ENCODE results near the gene INPP4A. TPM values are rescaled to one million over a fixed set of nuclear protein-coding genes. Genes with fewer than 3 reads are reported as not detected.

The INPP4A gene
- total RNA-seq, 1 donor from 2014 or later: 32.4 TPM

- no peak for DNase-seq (ENCODE audit: low read depth, low spot score)
- H3K4me3 Mint-ChIP-seq: no peak overlapping the region
- no peaks in the 10 kb centered on the region for H3K9me3 Mint-ChIP-seq
These were observed 117.4 kb downstream of the INPP4A start for GRCh38 chr2:98561902-98562695.

GRCh38 chr2:98563394-98563793 is 118.7 kb downstream of the INPP4A start:
- Mint-ChIP-seq H3K27ac (ENCODE audit: unreplicated experiment) (no peak overlapping the region), H3K36me3 (ENCODE audit: low read depth) (peaks cover 7% of the 10 kb centered on the region), H3K27me3 (ENCODE audit: low read depth) (no peaks in the 10 kb centered on the region), H3K9me3 (no peaks in the 10 kb centered on the region), H3K4me1 (no peaks in the 10 kb centered on the region), H3K4me3 (no peak overlapping the region)
- TF ChIP-seq CTCF (conservative IDR thresholded peaks at IDR 0.05): no peak
- no peak for DNase-seq (ENCODE audit: low read depth, low spot score)

More at GRCh38 chr2:98561902-98562695, 117.4 kb downstream of the INPP4A start:
- Mint-ChIP-seq H3K27me3 (ENCODE audit: low read depth) (no peaks in the 10 kb centered on the region), H3K36me3 (ENCODE audit: low read depth) (peaks cover 6% of the 10 kb centered on the region), H3K27ac (ENCODE audit: unreplicated experiment) (no peak overlapping the region), H3K4me1 (no peaks in the 10 kb centered on the region)
- TF ChIP-seq CTCF (conservative IDR thresholded peaks at IDR 0.05): no peak

- Mint-ChIP-seq H3K27ac (ENCODE audit: unreplicated experiment) (no peak overlapping the region), H3K36me3 (ENCODE audit: low read depth) (peaks cover 7% of the 10 kb centered on the region), H3K4me3 (no peak overlapping the region), H3K27me3 (ENCODE audit: low read depth) (no peaks in the 10 kb centered on the region), H3K9me3 (no peaks in the 10 kb centered on the region), H3K4me1 (no peaks in the 10 kb centered on the region)
- TF ChIP-seq CTCF (conservative IDR thresholded peaks at IDR 0.05): no peak
- no peak for DNase-seq (ENCODE audit: low read depth, low spot score)
These were observed 120.0 kb downstream of the INPP4A start for GRCh38 chr2:98564541-98565132.

GRCh38 chr2:98565286-98565860 is 120.7 kb downstream of the INPP4A start:
- H3K4me3 Mint-ChIP-seq: no peak overlapping the region
- no peaks in the 10 kb centered on the region for H3K27me3 Mint-ChIP-seq (ENCODE audit: low read depth)
- no peak for DNase-seq (ENCODE audit: low read depth, low spot score)
- H3K4me1 Mint-ChIP-seq: no peaks in the 10 kb centered on the region
- TF ChIP-seq CTCF (conservative IDR thresholded peaks at IDR 0.05): no peak
- no peaks in the 10 kb centered on the region for H3K9me3 Mint-ChIP-seq
- H3K27ac Mint-ChIP-seq (ENCODE audit: unreplicated experiment): no peak overlapping the region
- peaks cover 7% of the 10 kb centered on the region for H3K36me3 Mint-ChIP-seq (ENCODE audit: low read depth)

- no peak overlapping the region for H3K4me3 Mint-ChIP-seq
- H3K36me3 Mint-ChIP-seq (ENCODE audit: low read depth): peaks cover 7% of the 10 kb centered on the region
- H3K4me1 Mint-ChIP-seq: no peaks in the 10 kb centered on the region
- H3K9me3 Mint-ChIP-seq: no peaks in the 10 kb centered on the region
- H3K27ac Mint-ChIP-seq (ENCODE audit: unreplicated experiment): no peak overlapping the region
- H3K27me3 Mint-ChIP-seq (ENCODE audit: low read depth): no peaks in the 10 kb centered on the region
- DNase-seq (ENCODE audit: low read depth, low spot score): no peak
- no peak for TF ChIP-seq CTCF (conservative IDR thresholded peaks at IDR 0.05)
These were observed 121.3 kb downstream of the INPP4A start for GRCh38 chr2:98565941-98566340.

All from neural crest cell (in vitro differentiated cells).